Head of caudate nucleus (tissue), 42 donors: ENCODE measurements around the gene POPDC3.

Experiments used
- DNase-seq, 42 donors: peaks; one replicate each; pipeline versions ENCODE4 v3.0.0 to v3.0.0-alpha.2; 2020 to 2021; ENCODE audit warnings: mixed read lengths in 7 of 42
- intact Hi-C: fragments of 100-400 bp; cut with DNase I; formaldehyde crosslinking; loops from one replicate; pipeline ENCODE4 v1.15.0; 2022

The POPDC3 gene

DNA sequence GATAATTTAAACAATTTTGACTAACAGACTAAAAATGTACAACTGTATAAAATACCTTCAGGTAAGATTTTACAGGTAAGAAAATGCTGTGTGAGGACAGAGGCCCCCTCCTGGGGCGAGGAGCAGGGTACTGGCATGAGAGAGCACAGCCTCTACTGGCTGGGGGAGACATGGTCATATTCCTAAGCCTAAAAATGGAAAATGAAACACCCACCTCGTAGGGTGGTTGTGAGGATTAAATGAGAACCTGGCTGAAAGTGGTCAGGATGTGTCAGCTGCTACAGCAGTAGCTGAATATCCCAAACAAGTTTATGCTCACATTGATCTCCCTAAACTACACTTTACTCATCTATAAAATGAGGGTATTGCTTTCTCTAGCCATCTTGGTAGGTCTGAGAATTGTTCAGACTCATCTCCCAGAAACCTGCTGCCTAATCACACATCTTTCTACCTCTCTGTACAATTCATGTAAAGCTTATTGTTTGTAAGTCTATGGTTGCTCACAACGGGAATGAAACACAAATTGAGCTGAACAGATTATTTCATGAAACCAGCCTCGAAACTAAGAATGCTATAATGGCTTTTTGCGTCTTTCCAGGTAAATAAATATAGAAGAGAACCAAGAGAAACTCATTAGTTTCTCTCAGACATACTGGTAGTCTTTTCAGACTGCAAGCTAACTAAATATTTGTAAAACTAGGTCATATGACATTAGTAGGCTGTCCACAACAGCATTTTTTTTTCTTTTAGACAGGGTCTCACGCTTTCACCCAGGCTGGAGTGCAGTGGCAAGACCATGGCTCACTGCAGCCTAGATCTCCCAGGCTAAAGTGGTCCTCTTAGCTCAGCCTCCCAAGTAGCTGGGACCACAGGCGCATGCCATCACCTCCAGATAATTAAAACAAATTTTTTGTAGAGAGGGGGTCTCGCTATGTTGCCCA, 69.6 kb downstream of the POPDC3 start:
- DNase-seq, result no peak
- intact Hi-C loops, result no loop called here

DNA sequence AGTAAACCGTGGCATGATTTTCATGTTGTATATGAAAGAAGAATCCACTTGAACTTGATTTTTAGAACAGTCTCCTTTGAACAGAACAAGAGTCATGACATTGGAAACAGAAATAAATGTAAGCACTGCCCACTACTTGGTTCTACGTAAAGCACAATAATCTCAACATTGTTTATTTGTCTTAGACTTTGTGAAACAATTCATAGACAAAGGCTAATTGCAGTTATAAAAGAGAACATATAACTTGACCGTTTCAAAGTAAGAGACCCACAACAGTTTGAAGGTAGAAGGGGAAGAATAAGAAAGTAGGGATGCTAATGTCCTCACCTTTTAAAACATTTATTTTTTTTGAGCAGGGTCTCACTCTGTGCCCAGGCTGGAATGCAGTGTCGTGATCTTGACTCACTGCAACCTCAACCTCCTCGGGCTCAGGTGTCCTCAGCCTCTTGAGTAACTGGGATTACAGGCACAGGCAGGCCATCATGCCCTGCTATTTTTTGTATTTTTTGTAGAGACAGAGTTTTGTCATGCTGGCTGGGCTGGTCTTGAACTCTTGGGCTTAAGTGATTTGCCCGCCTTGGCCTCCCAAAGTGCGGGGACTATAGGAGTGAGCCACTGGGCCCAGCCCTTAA, 71.1 kb downstream of the POPDC3 start:
- DNase-seq, result no peak
- intact Hi-C loops, result no loop called here
